Endothelial cell of hepatic sinusoid (primary cell): ENCODE measurements around the gene SLC66A3.

ENCODE experiments used
- in situ Hi-C: cut with HindIII; loops from 2 replicates; pipeline ENCODE4 v1.10.0; 2017; ENCODE audit warnings: low sequenced_read_pairs

The SLC66A3 gene

DNA sequence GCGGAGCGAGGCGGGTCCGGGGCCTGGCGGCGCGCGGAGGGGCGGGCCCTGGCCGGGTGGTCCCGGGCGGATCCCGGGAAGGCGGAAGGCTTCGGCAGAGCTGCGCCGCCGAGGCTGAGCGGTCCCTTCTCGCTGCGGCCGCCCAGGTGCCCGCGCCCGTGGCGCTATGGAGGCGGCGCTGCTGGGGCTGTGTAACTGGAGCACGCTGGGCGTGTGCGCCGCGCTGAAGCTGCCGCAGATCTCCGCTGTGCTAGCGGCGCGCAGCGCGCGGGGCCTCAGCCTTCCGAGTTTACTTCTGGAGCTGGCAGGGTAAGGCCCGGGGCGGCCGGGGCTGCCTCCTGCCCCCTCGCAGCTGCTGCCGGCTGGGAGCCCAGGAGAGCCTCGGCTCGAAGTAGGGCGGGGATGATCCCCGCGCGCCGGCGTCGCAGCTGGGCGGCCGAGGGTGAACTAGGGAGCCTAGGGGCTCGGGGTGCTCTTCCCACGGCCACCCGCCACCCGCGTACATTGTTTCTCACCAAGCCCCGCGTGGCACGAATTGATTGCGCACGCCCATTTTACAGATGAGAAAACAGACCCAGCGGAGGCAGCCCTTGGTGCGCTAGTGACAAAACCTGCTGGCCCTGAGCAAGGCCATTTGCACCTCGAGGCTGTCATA lies at the start of gene SLC66A3:
Gene SLC66A3 (plus strand): TSS at position 87 of the 655 bp plus-strand sequence. CDS start 80 bp downstream, at position 167.
- in situ Hi-C loops = no loop called here

DNA sequence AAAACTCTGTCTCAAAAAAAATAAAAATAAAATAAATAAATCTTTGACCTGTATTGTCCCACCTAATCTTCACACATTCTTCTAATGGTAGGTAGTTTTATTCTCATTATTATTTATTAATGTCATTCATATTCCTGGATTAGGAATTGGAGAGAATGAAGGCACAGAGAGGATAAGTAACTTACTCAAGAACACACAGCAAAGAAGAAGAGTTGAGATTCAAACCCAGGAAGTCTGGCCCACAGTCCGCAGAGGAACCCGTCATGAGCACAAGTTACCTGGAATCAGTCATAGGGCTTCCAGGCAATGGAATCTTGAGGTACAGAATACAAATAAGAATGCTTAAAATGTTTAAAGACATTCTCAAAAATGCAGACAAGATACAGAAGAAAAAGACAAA lies 46.3 kb upstream of the SLC66A3 start:
- in situ Hi-C loops = no loop called here

DNA sequence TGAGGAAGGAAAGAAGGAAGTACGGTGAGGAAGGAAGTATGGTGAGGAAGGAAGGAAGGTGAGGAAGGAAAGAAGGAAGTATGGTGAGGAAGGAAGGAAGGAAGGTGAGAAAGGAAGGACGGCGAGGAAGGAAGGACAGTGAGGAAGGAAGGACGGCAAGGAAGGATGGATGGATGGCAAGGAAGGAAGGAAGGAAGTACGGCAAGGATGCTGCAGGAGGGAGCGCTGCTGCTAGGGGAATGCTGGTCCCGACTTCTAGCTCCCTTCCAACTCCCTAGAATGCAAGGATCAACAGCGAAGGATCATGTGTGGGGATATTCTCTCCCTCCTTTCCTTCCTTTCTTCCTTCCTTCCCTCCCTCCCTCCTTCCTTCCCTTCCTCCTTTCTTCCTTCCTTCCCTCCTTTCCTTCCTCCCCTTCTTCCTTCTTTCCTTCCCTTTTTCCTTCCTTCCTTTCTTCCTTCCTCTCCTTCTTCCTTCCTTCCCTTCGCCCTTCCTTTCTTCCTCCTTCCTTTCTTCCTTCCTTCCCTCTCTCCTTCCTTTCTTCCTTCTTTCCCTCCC lies 42.3 kb upstream of the SLC66A3 start:
- in situ Hi-C loops = no loop called here

DNA sequence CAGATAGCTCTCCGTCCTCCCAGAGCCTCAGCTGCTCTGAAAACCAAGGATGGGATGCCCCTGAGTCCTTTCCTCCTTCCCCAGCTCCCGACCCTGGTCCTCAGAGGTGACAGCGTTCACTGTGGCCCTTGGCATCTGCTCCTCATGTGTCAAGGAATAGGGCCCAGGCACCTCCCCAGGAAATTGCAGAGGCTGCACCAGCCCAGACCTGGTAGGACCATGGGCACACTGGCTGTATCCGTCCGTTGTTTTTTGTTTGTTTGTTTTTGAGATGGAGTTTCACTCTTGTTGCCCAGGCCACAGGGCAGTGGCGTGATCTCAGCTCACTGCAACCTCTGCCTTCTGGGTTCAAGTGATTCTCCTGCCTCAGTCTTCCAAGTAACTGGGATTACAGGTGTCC lies 37.5 kb upstream of the SLC66A3 start:
- in situ Hi-C loops = no loop called here

DNA sequence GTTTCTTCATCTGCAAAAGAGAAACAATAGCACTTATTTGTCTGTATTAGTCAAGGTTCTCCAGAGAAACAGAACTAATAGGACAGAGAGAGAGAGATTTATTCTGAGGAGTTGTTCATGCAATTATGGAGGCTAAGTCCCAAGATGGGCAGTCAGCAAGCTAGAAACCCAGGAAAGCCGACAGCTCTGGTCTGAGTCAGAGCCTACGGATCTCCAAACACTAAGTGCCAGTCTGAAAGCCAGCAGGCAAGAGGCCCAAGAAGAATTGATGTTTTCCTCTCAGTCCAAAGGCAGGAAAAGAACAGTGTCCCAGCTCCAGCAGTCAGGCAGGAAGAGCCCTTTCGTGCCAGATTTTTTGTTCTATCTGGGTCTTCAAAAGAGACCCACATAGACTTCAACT lies 36.5 kb upstream of the SLC66A3 start:
- in situ Hi-C loops = no loop called here

DNA sequence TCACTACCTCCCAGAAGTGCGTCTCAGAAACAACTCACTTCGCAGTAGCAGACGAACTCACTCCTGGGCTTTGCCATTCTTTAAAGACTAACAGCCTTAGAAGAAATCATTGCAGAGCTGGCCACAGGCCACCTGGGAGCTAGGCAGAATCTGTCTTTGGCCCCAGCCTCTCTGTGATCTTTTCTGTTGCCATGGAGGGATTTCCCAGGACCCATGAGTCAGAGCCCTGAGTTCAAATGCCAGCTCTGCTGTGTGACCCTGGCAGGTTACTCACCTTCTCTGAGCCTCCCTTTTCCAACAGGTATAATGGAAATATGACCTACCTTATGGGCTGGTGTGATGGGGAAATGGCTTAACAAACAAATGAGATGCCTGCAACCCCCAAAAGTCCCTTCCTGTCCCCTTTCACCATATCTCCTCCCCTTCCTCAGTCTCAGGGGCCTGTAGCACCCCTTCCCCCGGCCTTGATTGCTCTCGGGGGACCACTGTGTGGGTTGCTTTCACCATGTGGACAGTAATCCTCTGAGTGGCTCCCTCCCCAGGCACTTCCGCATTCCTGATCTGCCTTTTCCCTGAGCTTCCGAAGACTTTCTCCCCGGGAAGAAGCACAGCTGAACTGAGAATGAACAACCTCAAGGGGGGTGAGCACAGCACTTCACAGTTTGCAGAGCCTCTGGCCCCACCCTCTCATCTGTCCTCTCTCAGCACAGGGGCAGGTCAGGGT lies 34.0 kb upstream of the SLC66A3 start:
- in situ Hi-C loops = loop anchor here (5.0 kb wide), 1 partner anchor 299 kb away; no protein-coding TSS in a partner anchor

DNA sequence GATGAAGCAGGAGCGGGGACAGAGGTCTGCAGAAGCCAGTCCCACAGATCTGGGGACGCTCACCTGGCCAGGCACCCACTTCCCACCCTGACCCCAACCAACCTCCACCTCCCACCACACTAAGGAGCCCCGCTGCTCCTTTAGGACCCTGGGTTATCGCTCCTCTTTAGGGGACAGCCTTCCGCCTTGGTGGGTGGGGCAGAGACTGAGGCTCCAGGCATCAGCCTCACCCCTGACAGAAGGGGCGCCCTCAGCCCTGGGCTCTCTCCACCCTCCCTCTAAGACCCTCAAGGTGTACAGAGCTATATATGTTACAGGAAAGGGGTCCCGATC lies 33.5 kb upstream of the SLC66A3 start:
- in situ Hi-C loops = loop anchor here (5.0 kb wide), 1 partner anchor 299 kb away; no protein-coding TSS in a partner anchor

DNA sequence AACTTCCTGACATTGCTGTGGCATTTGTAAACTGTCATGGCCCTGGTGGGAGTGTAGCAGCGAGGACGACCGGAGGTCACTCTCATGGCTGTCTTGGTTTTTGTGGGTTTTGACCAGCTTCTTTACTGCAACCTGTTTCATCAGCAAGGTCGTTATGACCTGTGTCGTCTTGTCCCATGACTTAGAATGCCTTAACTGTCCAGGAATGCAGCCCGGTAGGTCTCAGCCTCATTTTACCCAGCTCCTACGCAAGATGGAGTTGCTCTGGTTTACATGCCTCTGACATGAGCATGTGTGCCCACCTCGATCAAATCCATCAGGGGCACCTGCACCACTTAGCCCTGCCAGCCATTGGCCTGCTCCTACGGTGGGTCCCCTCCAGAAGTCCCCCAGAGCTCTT lies 32.9 kb upstream of the SLC66A3 start:
- in situ Hi-C loops = loop anchor here (5.0 kb wide), 1 partner anchor 300 kb away; no protein-coding TSS in a partner anchor

DNA sequence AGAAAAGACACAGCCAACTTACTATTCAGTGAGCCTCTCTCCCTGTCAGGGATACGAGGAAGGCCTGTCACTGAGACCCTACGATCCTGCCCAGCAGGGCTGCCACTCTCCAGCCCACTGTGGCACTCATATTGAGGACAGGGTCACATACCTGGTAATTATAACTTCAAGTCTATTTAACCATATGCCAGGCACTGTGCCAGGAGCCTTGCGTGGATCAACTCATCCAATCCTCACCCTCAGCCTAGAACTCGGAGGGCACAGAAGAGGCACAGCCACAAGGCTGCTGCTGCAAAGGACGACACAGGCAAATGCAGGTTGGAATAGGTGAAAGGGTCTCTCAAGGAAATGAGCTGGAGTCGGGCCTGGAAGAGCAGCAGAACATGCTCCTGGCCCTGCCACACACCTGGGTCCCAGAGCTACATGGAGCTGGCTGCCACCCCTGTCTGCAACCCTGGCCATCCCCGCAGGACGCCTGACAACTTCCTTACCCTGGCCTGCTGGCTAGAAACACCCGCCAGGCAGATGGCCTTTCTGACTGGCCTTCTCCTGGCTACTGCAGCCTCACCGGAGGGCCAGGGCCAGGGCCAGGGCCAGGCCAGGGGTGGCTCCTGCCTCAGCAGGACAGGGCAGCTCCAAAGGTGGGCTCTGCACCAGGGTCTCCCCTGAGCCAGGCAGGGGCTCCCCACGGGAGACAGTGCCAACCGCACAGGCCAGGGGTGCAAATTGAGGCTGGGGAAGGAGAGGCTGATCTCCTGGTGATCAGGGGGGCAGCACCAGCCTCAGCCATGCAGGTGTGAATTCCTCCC lies 32.1 kb upstream of the SLC66A3 start:
- in situ Hi-C loops = loop anchor here (5.0 kb wide), 1 partner anchor 301 kb away; no protein-coding TSS in a partner anchor

DNA sequence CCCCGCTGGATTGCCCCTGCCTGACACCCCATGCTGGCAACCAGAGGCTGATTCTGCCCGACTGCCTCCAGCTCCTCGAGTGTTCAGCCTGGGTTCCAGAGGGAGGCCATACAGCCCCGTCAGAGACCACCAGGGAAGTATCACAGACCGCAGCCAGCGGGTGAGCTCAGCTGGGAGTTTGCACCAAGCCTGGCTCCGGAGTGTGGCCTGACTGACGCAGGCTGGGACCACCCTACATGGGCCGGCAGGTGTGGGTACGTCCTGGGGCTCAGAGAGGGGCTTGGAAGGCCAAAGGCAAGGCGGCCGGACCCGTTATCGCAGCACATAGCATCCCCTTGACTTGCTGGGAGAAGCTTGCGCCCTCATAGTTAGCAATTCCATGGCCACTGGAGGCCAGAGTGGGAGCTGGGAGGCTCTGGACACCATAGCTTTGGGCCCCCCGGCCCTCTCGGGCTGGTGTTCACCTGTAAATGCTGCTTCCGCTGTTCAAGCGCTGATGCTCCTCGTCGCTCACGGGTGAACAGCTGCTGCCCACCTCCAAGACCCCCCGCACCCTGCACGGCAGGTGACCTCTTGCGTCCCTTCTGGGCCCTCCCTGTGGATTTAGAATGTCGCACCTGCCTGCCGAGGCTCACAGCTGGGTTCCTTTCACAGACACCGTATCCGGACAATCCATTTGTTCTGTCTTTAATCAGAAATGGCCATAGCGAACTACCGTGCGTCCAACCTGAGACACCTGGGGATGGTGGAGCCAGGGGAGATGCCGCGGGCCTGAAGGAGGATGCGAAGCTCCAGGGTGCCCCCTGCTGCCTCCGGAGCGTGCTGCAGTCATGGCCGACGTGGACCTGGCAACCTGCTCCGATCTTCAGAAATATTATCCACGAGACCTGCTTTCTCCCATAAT lies 31.2 kb upstream of the SLC66A3 start:
- in situ Hi-C loops = loop anchor here (5.0 kb wide), 1 partner anchor 302 kb away; no protein-coding TSS in a partner anchor

DNA sequence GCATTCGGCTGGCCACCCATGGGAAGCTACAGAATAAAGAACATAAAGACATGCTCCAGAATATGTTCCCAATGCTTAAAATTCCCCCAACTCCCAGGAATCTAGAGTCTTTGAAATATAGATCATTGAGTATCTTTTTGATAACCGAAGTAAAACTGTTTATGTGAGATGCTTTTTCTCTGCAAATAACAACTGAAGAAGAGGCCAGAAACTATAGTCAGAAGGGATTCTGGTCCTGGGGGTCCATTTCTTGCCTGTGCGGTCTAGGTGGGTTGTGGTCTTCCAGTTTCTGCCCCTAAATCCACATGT lies 30.6 kb upstream of the SLC66A3 start:
- in situ Hi-C loops = loop anchor here (5.0 kb wide), 1 partner anchor 302 kb away; no protein-coding TSS in a partner anchor

DNA sequence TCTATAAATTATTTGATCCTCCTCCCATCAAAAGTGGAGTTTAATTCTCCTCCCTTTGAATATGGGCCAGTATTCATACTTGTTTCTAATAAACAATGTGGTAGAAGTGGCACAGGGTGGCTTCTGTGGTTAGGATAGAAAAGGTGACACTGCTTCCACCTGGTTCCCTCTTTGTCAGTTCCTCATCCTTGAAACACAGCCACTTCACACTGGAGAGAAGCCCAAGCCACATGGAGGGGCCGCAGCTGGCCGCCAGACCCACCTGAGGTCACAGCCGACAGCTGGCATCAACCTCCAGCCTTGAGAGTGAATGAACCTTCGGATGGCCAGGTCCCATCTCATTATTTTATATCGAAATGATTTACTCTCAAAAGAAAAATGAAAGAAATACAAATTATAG lies 27.5 kb upstream of the SLC66A3 start:
- in situ Hi-C loops = no loop called here

DNA sequence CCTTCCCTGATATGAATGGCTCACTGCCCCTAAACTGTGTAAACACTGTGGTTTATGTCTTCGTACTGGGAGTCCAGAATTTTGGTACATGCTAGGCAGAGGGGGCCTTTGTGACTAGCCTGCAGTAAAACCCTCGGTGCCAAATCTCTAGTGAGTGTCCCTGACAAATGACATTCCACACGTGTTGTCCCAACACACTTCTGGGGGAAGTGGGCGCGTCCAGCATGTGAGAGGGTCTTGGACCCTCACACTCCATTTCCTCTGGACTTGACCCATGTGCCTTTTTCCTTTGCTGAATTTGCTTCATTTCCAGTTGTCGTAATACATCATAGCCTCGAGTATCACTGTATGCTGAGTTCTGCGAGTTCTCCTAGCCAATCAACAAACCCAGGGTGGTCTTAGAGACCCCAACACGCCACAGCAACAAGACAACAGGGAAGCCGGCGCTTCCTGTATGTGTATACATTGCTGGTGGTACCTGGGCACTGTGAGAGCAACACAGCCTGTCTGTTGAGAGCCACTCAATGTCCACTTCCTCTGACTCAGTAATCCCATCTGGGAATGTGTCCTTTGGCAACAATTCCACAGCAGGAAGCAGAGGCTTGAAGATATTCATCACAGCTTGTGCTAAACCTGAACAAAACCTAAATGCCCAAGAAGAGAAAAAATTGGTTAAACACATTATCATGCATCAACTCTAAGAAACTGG lies 26.9 kb upstream of the SLC66A3 start:
- in situ Hi-C loops = no loop called here

DNA sequence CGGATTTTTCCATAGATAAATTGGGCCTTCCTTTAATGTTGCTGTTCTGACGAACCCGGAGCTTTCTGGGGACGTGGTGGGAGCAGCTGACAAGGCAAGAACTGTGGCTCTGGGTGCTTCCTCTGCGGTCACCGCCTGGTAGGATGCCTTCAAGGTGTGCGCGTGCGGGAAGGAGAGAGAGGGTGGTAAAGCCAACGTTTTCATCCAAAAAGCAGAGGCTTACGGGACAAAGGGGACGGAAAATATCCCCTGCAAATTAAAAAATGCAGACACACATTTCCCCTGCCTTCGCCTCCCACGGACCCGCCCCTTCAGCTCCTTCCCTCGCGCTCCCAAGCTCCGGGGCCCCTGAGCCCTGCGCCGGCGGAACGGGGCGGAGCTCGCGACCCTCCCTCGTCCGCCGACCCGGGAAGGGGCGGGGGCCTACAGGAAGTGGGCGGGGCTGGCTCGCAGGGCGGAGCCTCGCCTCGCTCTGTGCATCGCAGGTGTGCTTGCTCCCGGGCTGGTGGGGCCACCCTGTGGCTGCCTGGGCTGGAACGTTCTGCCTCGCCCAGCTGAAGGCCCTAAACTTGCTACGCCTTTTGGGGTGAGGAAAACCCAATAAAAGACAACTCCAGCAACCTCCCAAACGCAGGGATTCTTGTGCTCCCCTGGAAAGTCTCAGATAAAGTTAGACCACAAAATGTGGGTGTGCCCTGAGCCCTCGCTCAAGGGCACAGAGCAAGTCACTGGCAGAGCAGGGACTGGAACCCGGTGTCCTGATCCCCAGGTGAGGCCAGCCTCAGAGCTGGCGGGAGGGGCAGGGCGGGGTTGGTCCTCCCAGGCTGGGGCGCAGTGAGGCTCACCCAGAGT lies 25.4 kb upstream of the SLC66A3 start:
- in situ Hi-C loops = loop anchor here (5.0 kb wide), 1 partner anchor 282 kb away; no protein-coding TSS in a partner anchor

DNA sequence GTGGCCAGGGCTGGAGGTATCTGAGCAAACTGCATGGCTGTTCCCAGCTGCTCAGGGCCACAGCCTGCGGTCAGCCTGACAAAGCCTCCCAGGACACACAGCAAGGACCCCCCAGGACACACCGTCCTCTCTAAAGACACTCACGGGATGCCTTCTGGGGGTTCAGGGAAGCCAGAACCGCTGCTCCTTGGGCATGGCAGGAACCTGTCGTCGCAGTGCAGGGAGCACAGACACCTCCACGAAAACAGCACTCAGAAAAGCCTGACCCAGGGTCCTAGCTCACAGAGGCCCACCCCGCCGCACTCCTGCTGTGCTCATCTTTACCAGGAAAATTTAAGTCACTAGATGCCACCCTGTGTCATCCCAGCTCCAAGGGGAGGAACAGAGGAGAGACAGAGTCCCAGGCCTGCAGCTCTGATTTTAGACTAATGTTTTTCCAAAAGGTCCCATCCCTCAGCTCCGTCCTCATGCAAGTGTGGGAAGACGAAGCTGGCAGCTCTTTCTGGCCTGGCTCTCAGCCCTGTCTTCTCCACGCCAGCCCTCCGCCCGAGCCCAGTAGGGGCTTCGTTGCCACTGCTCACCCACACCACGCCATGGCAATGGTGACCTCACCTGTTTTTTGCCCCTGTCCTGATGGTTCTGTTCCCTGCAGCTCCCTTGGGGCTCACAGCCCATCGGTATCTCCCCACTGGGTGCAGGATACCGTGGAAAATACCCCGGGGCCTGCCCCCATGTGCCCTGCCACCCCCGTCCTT lies 23.9 kb upstream of the SLC66A3 start:
- in situ Hi-C loops = loop anchor here (5.0 kb wide), 1 partner anchor 281 kb away; no protein-coding TSS in a partner anchor

DNA sequence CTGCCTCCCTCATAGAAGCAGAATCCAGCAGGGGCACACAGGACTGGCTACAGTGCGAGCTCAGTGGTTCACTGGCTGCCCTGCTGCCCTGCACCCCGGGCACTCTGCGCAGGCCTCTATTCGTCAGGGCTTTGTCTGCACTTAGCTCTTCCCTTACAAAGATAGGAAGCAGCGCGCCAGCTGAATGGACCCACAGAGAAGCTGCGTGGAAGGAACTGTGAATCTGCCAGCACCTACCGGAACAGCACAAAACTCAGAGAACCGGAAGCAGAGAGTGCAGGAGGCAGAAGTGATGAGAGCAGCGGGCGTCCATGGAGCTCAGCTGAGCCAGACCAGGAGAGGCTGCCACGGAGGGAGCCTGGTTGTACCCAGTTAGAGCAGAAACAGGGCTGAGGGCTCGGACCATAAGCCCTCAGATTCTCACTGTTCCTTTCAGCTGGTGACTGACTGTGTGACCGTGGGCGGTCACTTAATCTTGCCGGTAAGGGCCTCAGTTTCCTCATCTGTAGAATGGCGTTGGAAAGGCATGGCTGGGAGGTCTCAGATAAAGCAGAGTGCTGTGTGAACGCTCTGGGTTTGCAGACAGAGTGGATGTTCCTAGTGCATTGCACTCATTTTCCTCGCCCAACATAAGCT lies 23.1 kb upstream of the SLC66A3 start:
- in situ Hi-C loops = loop anchor here (5.0 kb wide), 1 partner anchor 280 kb away; no protein-coding TSS in a partner anchor

DNA sequence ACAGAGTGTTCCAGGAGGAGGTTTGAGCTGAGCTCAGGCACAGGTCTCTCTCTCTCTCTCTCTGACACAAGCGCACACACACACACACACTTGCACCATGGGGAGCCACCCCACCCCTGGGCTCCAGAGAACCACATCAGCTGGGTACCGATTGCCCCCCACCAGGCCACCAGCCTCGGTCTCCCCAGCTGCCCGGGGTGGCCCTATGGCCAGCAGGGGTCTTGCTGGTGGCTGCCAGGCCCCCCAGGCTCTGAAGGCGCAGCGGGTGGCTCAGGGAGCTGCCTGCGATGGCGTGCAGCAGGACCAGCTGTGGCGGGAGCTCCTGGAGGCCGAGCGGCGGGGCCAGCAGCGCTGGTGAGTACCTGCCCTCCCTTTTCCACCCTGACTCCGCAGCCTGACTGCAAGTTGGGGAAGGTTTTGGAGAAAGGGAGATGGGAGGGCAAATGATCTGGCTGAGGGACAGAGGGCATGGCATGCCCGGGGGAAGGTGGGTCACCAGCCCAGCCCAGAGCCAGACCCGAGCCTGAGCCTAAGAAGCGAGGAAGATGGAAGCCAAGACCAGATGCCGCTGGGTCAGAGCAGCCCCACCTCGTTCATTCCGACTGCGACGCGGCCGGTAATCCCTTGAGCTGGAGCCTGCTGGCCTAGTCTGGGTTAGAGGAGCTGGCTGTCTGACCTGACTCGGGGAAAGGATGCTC lies 21.9 kb upstream of the SLC66A3 start:
- in situ Hi-C loops = loop anchor here (5.0 kb wide), 1 partner anchor 279 kb away; no protein-coding TSS in a partner anchor
